ENCODE results near the gene MTHFR. TPM values are rescaled to one million over a fixed set of nuclear protein-coding genes. Genes with fewer than 3 reads are reported as not detected.

The MTHFR gene
- total RNA-seq, 2 experiments from 2014 or later = 9.9 to 12.4 TPM

DNA sequence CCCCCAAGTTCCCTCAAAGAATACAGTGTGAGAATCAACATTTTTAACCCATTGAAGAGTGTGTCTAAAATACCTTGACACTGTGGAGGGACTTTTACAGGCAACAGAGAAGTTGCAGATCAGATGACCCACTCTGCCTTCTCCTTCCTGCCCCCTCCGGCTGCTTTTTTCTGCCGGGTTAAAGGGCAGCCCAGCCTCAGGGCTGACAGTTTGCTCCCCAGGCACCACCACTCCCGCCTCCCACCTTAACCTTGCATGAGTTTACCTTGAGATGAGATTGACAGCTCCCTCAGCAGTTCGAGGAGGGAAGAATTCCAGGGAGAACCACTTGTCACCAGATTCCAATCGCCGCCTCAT lies 3.2 kb downstream of the MTHFR start:
- POLR2A ChIA-PET = no interaction called here
- CTCF ChIA-PET = interaction anchor here (0.7 to 1.2 kb wide), 2 partner anchors 17 to 105 kb away, joined by 3 to 5 read pairs; no protein-coding TSS in a partner anchor

GRCh38 chr1:11800756-11801433 lies 4.9 kb downstream of the MTHFR start:
- CTCF ChIA-PET = interaction anchor here (0.7 kb wide), 1 partner anchor 81 kb away, joined by 5 read pairs; no protein-coding TSS in a partner anchor

GRCh38 chr1:11800391-11800755 lies 5.4 kb downstream of the MTHFR start:
- POLR2A ChIA-PET = no interaction called here

More at GRCh38 chr1:11800756-11801433, 4.9 kb downstream of the MTHFR start:
- POLR2A ChIA-PET = no interaction called here

GRCh38 chr1:11799896-11800295 lies 5.9 kb downstream of the MTHFR start:
- POLR2A ChIA-PET = no interaction called here
- CTCF ChIA-PET = no interaction called here

More at GRCh38 chr1:11800391-11800755, 5.4 kb downstream of the MTHFR start:
- CTCF ChIA-PET = no interaction called here

DNA sequence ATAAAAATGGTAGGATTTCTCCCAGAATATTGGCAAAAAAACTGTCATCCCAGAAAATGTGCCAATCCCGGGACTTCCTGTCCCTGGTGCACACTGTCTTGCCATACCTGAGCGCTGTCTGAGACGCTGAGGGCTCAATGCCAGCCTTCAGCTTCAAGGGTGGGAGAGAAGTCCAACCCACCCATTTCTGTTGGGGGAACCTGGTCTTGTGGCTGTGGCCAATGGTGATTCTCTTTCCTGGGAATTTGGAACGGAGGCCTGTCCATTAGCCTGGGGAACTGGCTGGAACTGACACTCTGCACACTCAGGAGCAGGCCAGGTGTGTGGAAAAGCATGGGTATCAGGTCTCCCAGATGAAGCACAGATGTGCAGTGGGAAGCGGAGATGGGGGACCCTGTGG lies 6.7 kb downstream of the MTHFR start:
- ChIA-PET POLR2A (no interaction called here), CTCF (no interaction called here)

- POLR2A ChIA-PET = no interaction called here
- CTCF ChIA-PET = interaction anchor here (1.0 to 1.3 kb wide), 2 partner anchors 48 to 78 kb away, joined by 3 to 4 read pairs; no protein-coding TSS in a partner anchor
These were observed 8.1 kb downstream of the MTHFR start for GRCh38 chr1:11797525-11798216.

- POLR2A ChIA-PET = no interaction called here
- CTCF ChIA-PET = interaction anchor here (1.4 to 1.5 kb wide), 2 partner anchors 11 to 43 kb away, joined by 3 to 5 read pairs; no protein-coding TSS in a partner anchor
These were observed 9.5 kb downstream of the MTHFR start for GRCh38 chr1:11796036-11796828.

- CTCF ChIA-PET = interaction anchor here (1.4 to 1.5 kb wide), 2 partner anchors 10 to 43 kb away, joined by 3 to 5 read pairs; no protein-coding TSS in a partner anchor
- POLR2A ChIA-PET = no interaction called here
These were observed 10.4 kb downstream of the MTHFR start for GRCh38 chr1:11795238-11795890.

DNA sequence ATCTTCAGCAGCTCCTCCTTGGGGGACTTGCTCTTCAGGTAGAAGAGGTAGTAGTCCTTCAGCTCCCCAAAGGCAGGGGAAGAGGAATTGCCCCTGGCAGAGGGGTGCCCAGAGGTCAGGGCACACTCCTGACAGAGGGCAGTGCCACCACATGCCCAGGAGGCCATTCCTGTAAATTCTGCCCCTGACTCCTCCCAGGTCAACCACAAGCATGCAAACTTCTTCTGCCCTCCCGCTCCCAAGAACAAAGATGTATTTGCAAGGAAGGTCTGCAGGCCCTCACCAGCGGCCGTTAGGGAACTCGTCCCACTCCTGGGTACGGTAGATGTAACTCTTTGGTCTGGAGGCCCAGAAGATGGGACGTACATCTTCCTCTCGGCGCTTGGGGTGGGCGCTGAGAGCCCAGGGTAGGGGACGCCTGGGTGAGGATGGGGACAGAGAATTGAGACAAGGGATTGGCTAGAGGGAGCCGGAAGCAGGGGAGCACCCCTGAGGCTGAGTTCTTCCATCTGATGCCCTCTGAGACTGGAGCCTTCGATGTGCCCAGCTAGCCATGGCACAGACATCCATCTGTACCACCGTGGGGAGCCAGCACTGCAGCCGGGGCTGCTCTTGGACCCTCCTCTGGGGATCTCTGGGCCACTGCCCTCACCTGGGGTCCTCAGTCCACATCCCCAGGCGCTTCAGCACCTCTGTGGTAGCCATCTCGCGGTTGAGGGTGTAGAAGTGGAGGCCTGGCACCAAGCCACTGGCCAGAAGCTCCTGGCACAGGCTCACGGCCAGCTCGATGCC lies 11.1 kb downstream of the MTHFR start:
- POLR2A ChIA-PET = no interaction called here
- CTCF ChIA-PET = interaction anchor here (1.5 kb wide), 1 partner anchor 44 kb away, joined by 3 read pairs; no protein-coding TSS in a partner anchor

GRCh38 chr1:11793819-11794218 lies 11.9 kb downstream of the MTHFR start:
- CTCF ChIA-PET = interaction anchor here (0.7 kb wide), 1 partner anchor 9 kb away, joined by 3 read pairs; no protein-coding TSS in a partner anchor
- POLR2A ChIA-PET = no interaction called here

GRCh38 chr1:11792106-11792505 lies 13.7 kb downstream of the MTHFR start:
- POLR2A ChIA-PET = no interaction called here
- CTCF ChIA-PET = no interaction called here

DNA sequence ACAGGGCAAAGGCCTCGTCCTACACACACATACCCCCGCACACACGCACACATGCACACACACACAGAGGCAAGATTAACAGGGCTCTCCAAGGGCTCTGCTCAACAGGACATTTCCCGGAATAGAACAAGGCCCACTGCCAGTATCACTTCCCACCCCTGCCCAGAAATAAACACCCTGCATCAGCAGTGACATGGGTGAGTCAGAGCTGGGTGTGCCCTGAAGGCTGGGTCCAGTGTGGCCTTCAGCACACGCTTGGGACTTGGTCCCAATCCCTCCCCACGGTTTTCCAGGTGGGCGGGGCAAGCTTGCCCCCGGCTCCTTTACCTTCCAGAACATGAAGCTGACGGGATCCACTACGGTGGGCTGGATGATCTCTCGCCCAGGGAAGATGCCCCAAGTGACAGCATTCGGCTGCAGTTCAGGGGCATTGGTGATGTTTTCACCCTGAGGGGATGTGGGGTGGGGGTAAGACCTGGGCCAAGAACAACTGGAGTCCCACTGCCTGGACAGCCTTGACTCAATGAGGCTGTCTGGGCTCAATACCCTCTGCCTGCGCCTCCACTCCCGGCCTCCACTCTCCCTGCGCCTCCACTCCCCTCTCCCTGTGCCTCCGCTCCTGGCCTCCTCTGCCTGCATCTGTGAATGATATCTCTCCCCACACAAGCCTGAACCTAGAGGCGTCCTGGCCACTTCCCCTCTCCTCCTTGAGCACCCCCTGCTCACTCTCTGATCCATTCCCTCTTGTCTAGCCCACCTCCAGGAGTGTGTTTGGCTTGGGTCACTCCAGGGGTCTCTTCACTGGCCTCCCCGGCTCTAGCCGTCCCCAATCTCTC lies 14.7 kb downstream of the MTHFR start:
- ChIA-PET CTCF (no interaction called here), POLR2A (no interaction called here)

GRCh38 chr1:11790101-11790879 lies 15.5 kb downstream of the MTHFR start:
- ChIA-PET CTCF (no interaction called here), POLR2A (no interaction called here)

DNA sequence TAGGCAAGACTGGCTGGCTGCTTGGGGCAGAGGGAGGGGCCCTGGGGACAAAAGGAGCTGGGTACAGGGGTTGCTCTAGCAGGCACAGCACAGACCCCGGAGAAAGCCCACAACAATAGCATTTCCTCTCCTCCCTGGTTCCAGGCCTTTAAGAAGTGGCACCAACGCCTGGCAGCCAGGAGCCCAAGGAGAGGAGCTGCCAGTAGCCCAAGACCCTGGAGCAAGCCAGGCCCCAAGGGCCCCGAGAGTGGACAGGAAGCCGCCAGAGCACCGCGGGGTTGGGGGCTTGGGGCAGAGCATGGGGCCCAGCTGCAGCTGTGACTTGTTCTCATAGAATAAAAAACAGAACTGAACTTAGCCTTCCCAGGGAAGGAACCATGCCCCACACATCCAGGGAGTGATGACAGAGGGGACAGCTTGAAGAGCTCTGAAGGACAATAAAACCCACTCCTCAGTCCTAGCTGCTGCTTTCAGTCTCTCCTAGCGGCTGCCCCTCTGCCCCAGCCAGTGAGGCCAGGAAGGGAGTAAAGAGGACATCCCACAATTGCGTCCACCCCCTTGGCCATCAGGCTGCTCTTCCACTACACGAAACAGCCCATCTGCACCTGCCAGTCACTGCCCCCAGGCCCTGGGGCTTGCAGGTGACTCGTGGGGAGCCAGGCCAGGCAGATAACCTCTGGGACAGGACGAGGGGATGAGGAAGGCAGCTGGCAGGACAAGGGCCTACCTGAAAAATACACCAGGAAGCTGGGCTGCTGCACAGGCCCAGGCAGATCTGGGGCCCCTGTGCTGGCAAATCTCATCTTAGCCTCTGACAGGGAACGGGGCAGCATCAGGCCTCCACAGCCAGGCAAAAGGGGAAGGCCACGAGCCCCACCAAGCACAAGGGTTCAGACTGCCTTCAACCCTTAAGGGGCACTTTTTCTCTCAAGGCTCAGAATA lies 16.4 kb downstream of the MTHFR start:
- CTCF ChIA-PET = no interaction called here
- POLR2A ChIA-PET = no interaction called here

- POLR2A ChIA-PET = interaction anchor here (1.3 kb wide), 1 partner anchor 119 kb away, joined by 5 read pairs; no protein-coding TSS in a partner anchor
- CTCF ChIA-PET = no interaction called here
These were observed 17.2 kb downstream of the MTHFR start for GRCh38 chr1:11788549-11789053.

DNA sequence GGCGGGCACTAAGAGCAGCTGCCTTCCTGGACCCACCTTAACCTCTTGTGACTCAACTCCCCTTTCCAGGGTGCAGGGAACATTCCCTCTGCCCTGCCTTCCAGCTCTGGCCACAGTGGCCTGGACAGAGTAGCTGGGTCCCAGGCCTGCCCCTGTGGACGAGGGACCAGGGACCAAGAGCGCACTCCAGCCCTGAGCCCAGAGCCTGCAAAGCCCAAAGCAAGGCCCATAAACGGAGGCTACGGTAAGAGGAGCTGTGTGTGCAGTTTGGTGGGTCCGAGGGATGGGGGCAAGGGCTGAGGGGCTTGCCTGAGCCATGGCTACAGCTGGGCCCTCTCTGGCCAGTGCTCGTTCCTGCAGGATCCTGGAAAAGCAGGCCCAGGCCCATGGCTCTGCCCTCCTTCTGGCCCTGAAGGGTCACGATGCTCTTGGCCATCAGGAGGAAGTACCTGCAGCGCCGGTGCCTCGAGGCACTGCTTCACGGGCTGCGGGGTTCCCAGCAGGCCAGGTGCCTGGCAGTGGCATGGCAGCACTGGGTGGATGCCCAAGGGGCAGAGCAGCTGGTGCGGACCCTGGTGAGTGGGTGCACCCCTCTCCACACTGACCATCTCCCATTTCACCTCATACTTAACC lies 17.8 kb downstream of the MTHFR start:
- CTCF ChIA-PET = no interaction called here
- POLR2A ChIA-PET = interaction anchor here (1.3 kb wide), 1 partner anchor 120 kb away, joined by 5 read pairs; no protein-coding TSS in a partner anchor
